HEK293 (cell line): ENCODE measurements around the gene SPIRE1.

Experiments
- CTCF ChIA-PET: fragments of 350-600 bp; formaldehyde crosslinking; extraction: SDS; loops from one replicate; lab custom pipeline; 2021; ENCODE audit warnings: antibody characterized with exemption; lab: Yijun Ruan, JAX
- POLR2A ChIA-PET: fragments of 300-600 bp; formaldehyde crosslinking; extraction: SDS; loops from one replicate; lab custom pipeline; 2020; ENCODE audit warnings: antibody characterized with exemption, inconsistent platforms; lab: Yijun Ruan, JAX
- H3K27ac ChIP-seq: fragments of 200-500 bp; sonication (Bioruptor generic); 2 replicates; pipeline ENCODE4 v1.5.1; 2014; ENCODE audit warnings: low read depth, low read length, control low read depth, inconsistent platforms; ENCODE audit errors: extremely low read depth
- H3K36me3 ChIP-seq, 2 experiments: fragments of 200-500 bp in 1 of 2; sonication (Bioruptor generic) in 1 of 2; 1 replicate in 1 of 2; 2 replicates in 1 of 2; pipeline ENCODE4 v1.5.1; 2014 to 2017; ENCODE audit warnings: inconsistent platforms in 2 of 2, low read length in 2 of 2; ENCODE audit not compliant: control insufficient read depth in 2 of 2, insufficient read depth in 1 of 2
- H3K4me1 ChIP-seq: fragments of 200-500 bp; sonication (Bioruptor generic); 2 replicates; pipeline ENCODE4 v1.5.1; 2014; ENCODE audit warnings: mild to moderate bottlenecking, low read length, inconsistent platforms; ENCODE audit not compliant: control insufficient read depth, insufficient read depth
- H3K4me3 ChIP-seq: 2 replicates; pipeline ENCODE4 v1.5.1; 2011; ENCODE audit warnings: low read depth, mild to moderate bottlenecking, control low read depth, low read length, moderate library complexity
- H3K9me3 ChIP-seq: fragments of 200-500 bp; sonication (Bioruptor generic); 2 replicates; pipeline ENCODE4 v1.5.1; 2014; ENCODE audit warnings: low read depth, low read length, inconsistent platforms; ENCODE audit not compliant: control insufficient read depth, insufficient read depth
- HOXD13 ChIP-seq: sonication (generic); formaldehyde crosslinking; IDR thresholded peaks from 2 replicates; pipeline ENCODE4 v1.8.0; 2022; ENCODE audit warnings: missing genetic modification reagents, borderline replicate concordance
- TSHZ1 ChIP-seq: fragments of 450-650 bp; formaldehyde crosslinking; IDR thresholded peaks from 2 replicates; pipeline ENCODE4 v1.5.1; 2016; ENCODE audit warnings: missing biosample characterization, missing genetic modification characterization, borderline replicate concordance
- ZEB2 ChIP-seq: fragments of 450-650 bp; formaldehyde crosslinking; IDR thresholded peaks from 2 replicates; pipeline ENCODE4 v1.5.1; 2016; ENCODE audit warnings: missing biosample characterization, missing genetic modification characterization
- ZFP37 ChIP-seq: fragments of 450-650 bp; formaldehyde crosslinking; IDR thresholded peaks from 2 replicates; pipeline ENCODE4 v1.5.1; 2016; ENCODE audit warnings: missing biosample characterization, missing genetic modification characterization
- ZNF138 ChIP-seq: fragments of 450-650 bp; formaldehyde crosslinking; IDR thresholded peaks from 2 replicates; pipeline ENCODE4 v1.5.1; 2016; ENCODE audit warnings: missing biosample characterization, missing genetic modification characterization, borderline replicate concordance
- ZNF148 ChIP-seq: fragments of 450-650 bp; formaldehyde crosslinking; IDR thresholded peaks from 2 replicates; pipeline ENCODE4 v1.5.0; 2017; ENCODE audit warnings: missing biosample characterization, missing genetic modification characterization, borderline replicate concordance
- ZNF18 ChIP-seq: fragments of 450-650 bp; formaldehyde crosslinking; IDR thresholded peaks from 2 replicates; pipeline ENCODE4 v1.5.1; 2016; ENCODE audit warnings: missing biosample characterization, missing genetic modification characterization
- ZNF302 ChIP-seq: fragments of 450-650 bp; formaldehyde crosslinking; IDR thresholded peaks from 2 replicates; pipeline ENCODE4 v1.5.1; 2016; ENCODE audit warnings: missing biosample characterization, missing genetic modification characterization, low read depth
- ZNF488 ChIP-seq: fragments of 450-650 bp; formaldehyde crosslinking; IDR thresholded peaks from 2 replicates; pipeline ENCODE4 v1.5.1; 2016; ENCODE audit warnings: missing biosample characterization, missing genetic modification characterization
- ZNF707 ChIP-seq: fragments of 450-650 bp; formaldehyde crosslinking; IDR thresholded peaks from 2 replicates; pipeline ENCODE4 v1.5.1; 2016; ENCODE audit warnings: missing biosample characterization, missing genetic modification characterization
- ZNF830 ChIP-seq: fragments of 450-650 bp; IDR thresholded peaks from 2 replicates; pipeline ENCODE4 v1.5.0; 2018; ENCODE audit warnings: missing biosample characterization, missing genetic modification characterization, low read depth, mild to moderate bottlenecking, moderate library complexity
- TF ChIP-seq, protein P1 (sequence below): fragments of 450-650 bp; formaldehyde crosslinking; IDR thresholded peaks from 2 replicates; pipeline ENCODE4 v1.5.1; 2016; ENCODE audit warnings: missing biosample characterization, missing genetic modification characterization
- TF ChIP-seq, protein P2 (sequence below): fragments of 450-650 bp; formaldehyde crosslinking; IDR thresholded peaks from 2 replicates; pipeline ENCODE4 v1.5.1; 2016; ENCODE audit warnings: missing biosample characterization, missing genetic modification characterization

SPIRE1 gene

DNA sequence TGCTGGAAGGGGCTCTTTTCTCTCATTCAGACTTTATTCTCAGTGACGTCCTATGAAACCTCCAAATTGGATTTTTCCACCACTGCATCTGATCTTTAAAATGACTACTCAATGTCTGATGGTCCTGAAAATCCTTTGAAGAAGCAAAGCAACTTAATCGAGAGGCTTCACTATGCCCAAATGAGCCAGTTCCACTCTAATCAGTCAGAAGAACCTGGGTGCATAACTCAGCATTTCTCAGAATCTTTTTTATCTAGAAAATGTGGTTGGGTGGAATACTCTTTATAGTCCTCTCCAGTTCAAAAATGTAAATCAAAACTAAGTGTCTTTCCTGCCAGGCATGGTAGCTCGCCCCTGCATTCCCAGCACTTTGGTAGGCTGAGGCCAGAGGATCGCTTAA is 189.5 kb downstream of the SPIRE1 start (continued):
- TF ChIP-seq ZNF18 (tag by site-specific recombination) = no peak
- TF ChIP-seq TSHZ1 (tag by site-specific recombination) = no peak
- TF ChIP-seq, all 188 proteins: peak for 0

DNA sequence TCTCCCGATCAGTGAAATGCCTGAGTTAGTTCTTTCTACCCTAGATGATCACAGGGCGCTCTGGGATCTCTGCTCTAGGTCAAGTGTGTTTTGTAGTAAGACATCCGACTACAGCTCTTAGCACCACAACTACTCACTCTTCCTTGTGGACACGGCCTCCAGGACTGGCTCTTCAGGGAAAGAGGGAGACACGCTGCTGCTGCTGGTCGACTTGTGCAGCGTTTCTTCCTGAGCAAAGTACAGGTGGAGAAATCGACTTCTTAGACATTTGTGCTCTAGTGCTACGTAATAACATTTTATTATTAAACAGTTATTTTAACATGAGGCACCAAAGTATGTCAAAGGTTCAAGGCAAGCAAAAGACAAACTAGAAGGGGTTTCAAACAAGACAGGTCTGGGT is 193.2 kb downstream of the SPIRE1 start:
- POLR2A ChIA-PET = no interaction called here
- H3K4me1 ChIP-seq = no peaks in the 10 kb centered on the region
- TF ChIP-seq, protein P1, sequence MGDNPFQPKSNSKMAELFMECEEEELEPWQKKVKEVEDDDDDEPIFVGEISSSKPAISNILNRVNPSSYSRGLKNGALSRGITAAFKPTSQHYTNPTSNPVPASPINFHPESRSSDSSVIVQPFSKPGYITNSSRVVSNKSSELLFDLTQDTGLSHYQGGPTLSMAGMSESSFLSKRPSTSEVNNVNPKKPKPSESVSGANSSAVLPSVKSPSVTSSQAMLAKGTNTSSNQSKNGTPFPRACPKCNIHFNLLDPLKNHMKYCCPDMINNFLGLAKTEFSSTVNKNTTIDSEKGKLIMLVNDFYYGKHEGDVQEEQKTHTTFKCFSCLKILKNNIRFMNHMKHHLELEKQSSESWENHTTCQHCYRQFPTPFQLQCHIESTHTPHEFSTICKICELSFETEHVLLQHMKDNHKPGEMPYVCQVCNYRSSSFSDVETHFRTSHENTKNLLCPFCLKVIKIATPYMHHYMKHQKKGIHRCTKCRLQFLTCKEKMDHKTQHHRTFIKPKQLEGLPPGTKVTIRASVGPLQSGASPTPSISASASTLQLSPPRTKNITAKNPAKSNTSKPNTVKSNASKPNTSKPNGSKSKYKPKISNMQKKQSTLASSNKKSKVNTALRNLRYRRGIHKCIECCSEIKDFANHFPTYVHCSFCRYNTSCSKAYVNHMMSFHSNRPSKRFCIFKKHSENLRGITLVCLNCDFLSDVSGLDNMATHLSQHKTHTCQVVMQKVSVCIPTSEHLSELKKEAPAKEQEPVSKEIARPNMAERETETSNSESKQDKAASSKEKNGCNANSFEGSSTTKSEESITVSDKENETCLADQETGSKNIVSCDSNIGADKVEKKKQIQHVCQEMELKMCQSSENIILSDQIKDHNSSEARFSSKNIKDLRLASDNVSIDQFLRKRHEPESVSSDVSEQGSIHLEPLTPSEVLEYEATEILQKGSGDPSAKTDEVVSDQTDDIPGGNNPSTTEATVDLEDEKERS = no peak
- no peak for TF ChIP-seq ZNF302 (tag by site-specific recombination)
- no peak for TF ChIP-seq ZFP37 (tag by site-specific recombination)
- TF ChIP-seq ZNF707 (tag by site-specific recombination) = no peak
- TF ChIP-seq, protein P2, sequence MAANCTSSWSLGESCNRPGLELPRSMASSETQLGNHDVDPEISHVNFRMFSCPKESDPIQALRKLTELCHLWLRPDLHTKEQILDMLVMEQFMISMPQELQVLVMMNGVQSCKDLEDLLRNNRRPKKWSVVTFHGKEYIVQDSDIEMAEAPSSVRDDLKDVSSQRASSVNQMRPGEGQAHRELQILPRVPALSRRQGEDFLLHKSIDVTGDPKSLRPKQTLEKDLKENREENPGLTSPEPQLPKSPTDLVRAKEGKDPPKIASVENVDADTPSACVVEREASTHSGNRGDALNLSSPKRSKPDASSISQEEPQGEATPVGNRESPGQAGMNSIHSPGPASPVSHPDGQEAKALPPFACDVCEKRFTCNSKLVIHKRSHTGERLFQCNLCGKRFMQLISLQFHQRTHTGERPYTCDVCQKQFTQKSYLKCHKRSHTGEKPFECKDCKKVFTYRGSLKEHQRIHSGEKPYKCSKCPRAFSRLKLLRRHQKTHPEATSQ (tag by site-specific recombination) = no peak
- TF ChIP-seq ZEB2 (tag by site-specific recombination) = no peak
- TF ChIP-seq ZNF148 (tag by site-specific recombination) = no peak
- no peak for TF ChIP-seq ZNF488 (tag by site-specific recombination)
- TF ChIP-seq ZNF138 (tag by site-specific recombination) = no peak
- TF ChIP-seq HOXD13 (CRISPR knock-in tag) = no peak
- no peak for TF ChIP-seq ZNF830
- TF ChIP-seq, all 188 proteins: peak for 0
- no peak overlapping the region for H3K4me3 ChIP-seq
- H3K9me3 ChIP-seq = no peaks in the 10 kb centered on the region
- no peak overlapping the region for H3K27ac ChIP-seq
- peaks cover 33 to 38% of the 10 kb centered on the region in 2 experiments for H3K36me3 ChIP-seq
- CTCF ChIA-PET = no interaction called here
